GM13976 (cell line): ENCODE data around the gene GRAMD4.

Experiments used
- DNase-seq: peaks from one replicate; pipeline ENCODE4 v3.0.0; 2012; ENCODE audit warnings: low spot score
- CTCF ChIP-seq: IDR thresholded peaks from 2 replicates; pipeline ENCODE4 v1.5.1; 2012; ENCODE audit warnings: borderline replicate concordance, mild to moderate bottlenecking; ENCODE audit not compliant: insufficient read depth; ENCODE audit errors: extremely low read depth, missing control alignments, control extremely low read depth
- in situ Hi-C: fragments of 300-500 bp; cut with MboI; formaldehyde crosslinking; loops from one replicate; pipeline ENCODE4 v1.12.0; 2022; ENCODE audit warnings: low sequenced_read_pairs, mixed read lengths, inconsistent platforms; ENCODE audit not compliant: unreplicated experiment

GRAMD4 gene

GRCh38 chr22:46663436-46664100 is 43.4 kb downstream of the GRAMD4 start:
- no peak for TF ChIP-seq CTCF
- in situ Hi-C loops = no loop called here
- no peak for DNase-seq

- no peak for TF ChIP-seq CTCF
- in situ Hi-C loops = no loop called here
- no peak for DNase-seq
Observed at GRCh38 chr22:46664301-46664855, 44.2 kb downstream of the GRAMD4 start.

- no peak for TF ChIP-seq CTCF
- no peak for DNase-seq
- in situ Hi-C loops = no loop called here
Observed at GRCh38 chr22:46665151-46665695, 45.0 kb downstream of the GRAMD4 start.

- in situ Hi-C loops = no loop called here
- TF ChIP-seq CTCF = no peak
- no peak for DNase-seq
Observed at GRCh38 chr22:46665751-46666280, 45.6 kb downstream of the GRAMD4 start.

GRCh38 chr22:46666577-46667244 is 46.5 kb downstream of the GRAMD4 start:
- DNase-seq = no peak
- no peak for TF ChIP-seq CTCF
- in situ Hi-C loops = no loop called here

DNA sequence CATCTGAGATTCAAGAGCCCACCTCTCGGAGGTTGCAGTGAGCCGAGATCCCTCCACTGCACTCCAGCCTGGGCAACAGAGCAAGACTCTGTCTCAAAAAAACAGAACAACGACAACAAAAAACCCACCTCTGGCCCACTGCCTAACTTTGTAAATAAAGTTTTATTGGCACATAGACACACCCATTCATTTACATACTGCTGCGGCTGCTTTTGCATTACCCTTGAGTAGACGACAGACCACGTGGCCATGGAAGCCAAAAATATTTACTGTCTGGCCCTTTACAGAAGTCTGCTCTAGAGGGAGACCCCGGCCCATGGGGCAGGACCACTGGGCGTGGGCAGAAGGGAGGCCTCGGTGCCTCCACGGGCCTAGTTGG is 47.0 kb downstream of the GRAMD4 start:
- in situ Hi-C loops = no loop called here
- no peak for DNase-seq
- no peak for TF ChIP-seq CTCF
